Brain microvascular endothelial cell (primary cell): ENCODE data around the gene CCDC150.
"Not testable (repeated sequence)": the region's sequence is repeated elsewhere in the genome, so short reads cannot be mapped to it uniquely, and the experiment has no call there.

ENCODE experiments used
- DNase-seq: peaks from one replicate; pipeline ENCODE4 v3.0.0-alpha.2; 2020
- H3K27ac ChIP-seq: fragments of 250-450 bp; sonication (Bioruptor Pico); 2 replicates; pipeline ENCODE4 v1.5.1; 2020; ENCODE audit warnings: mild to moderate bottlenecking, moderate library complexity
- H3K27me3 ChIP-seq: fragments of 250-450 bp; sonication (Bioruptor Pico); replicated peaks from 2 replicates; pipeline ENCODE4 v1.5.1; 2020; ENCODE audit warnings: mild to moderate bottlenecking
- H3K36me3 ChIP-seq: fragments of 250-450 bp; sonication (Bioruptor Pico); replicated peaks from 2 replicates; pipeline ENCODE4 v1.5.1; 2020; ENCODE audit warnings: mild to moderate bottlenecking
- H3K4me3 ChIP-seq: 2 replicates; pipeline ENCODE4 v1.5.1; 2011; ENCODE audit warnings: low read depth, mild to moderate bottlenecking, control low read depth, low read length, moderate library complexity
- CTCF ChIP-seq: IDR thresholded peaks from 2 replicates; pipeline ENCODE4 v1.5.1; 2011; ENCODE audit warnings: low read depth, mild to moderate bottlenecking, moderate library complexity, low read length, control low read depth, inconsistent platforms; ENCODE audit errors: missing control alignments
- in situ Hi-C: cut with HindIII; loops from 2 replicates; pipeline ENCODE4 v1.10.0; 2017; ENCODE audit warnings: low sequenced_read_pairs, low pct_ligation_motif_present

CCDC150 gene

GRCh38 chr2:196729418-196729817 lies 89.9 kb downstream of the CCDC150 start:
- in situ Hi-C loops = no loop called here
- no peak for TF ChIP-seq CTCF

GRCh38 chr2:196736646-196737045 lies 97.1 kb downstream of the CCDC150 start:
- H3K27ac ChIP-seq, in situ Hi-C loops, H3K4me3 ChIP-seq, H3K27me3 ChIP-seq, H3K36me3 ChIP-seq, DNase-seq: not testable (repeated sequence)

More at GRCh38 chr2:196729418-196729817, 89.9 kb downstream of the CCDC150 start:
- Histone ChIP-seq H3K27ac (no peak overlapping the region), H3K27me3 (no peaks in the 10 kb centered on the region), H3K36me3 (no peaks in the 10 kb centered on the region), H3K4me3 (no peak overlapping the region)
- DNase-seq = no peak

- in situ Hi-C loops = no loop called here
- H3K27ac ChIP-seq = no peak overlapping the region
- TF ChIP-seq CTCF = no peak
- no peaks in the 10 kb centered on the region for H3K27me3 ChIP-seq
- H3K36me3 ChIP-seq = no peaks in the 10 kb centered on the region
- no peak for DNase-seq
- no peak overlapping the region for H3K4me3 ChIP-seq
Measured at GRCh38 chr2:196737046-196737445, 97.5 kb downstream of the CCDC150 start.

- Histone ChIP-seq H3K27ac (no peak overlapping the region), H3K36me3 (no peaks in the 10 kb centered on the region), H3K27me3 (no peaks in the 10 kb centered on the region), H3K4me3 (no peak overlapping the region)
- DNase-seq = no peak
- in situ Hi-C loops = no loop called here
- TF ChIP-seq CTCF = no peak
Measured at GRCh38 chr2:196739031-196739430, 99.5 kb downstream of the CCDC150 start.

- H3K27me3 ChIP-seq = no peaks in the 10 kb centered on the region
- no peak for TF ChIP-seq CTCF
- no peak overlapping the region for H3K27ac ChIP-seq
- no peak for DNase-seq
- no peak overlapping the region for H3K4me3 ChIP-seq
- in situ Hi-C loops = no loop called here
- H3K36me3 ChIP-seq = no peaks in the 10 kb centered on the region
Measured at GRCh38 chr2:196742216-196742615, 102.7 kb downstream of the CCDC150 start.

- Histone ChIP-seq H3K36me3 (no peaks in the 10 kb centered on the region), H3K4me3 (no peak overlapping the region), H3K27ac (no peak overlapping the region), H3K27me3 (no peaks in the 10 kb centered on the region)
- in situ Hi-C loops = no loop called here
- no peak for DNase-seq
- no peak for TF ChIP-seq CTCF
Measured at GRCh38 chr2:196742685-196743084, 103.2 kb downstream of the CCDC150 start.
